Spleen (tissue), 7 donors: ENCODE measurements around the gene ZNF267.

Source experiments
- CTCF ChIP-seq, 11 experiments: fragments of 200-600 bp in 7 of 11; fragments of 450-650 bp in 4 of 11; sonication (generic) in 4 of 11; IDR thresholded peaks in 8 of 11; conservative IDR thresholded peaks in 3 of 11; 1 replicate in 7 of 11; 2 replicates in 4 of 11; pipeline versions ENCODE4 v1.4.0 to v1.8.0; 2016 to 2021; ENCODE audit warnings: antibody characterized with exemption in 11 of 11, inconsistent platforms in 4 of 11, mild to moderate bottlenecking in 1 of 11
- POLR2A ChIP-seq, 3 donors: fragments of 450-650 bp; IDR thresholded peaks; one replicate each; pipeline ENCODE4 v1.5.1; 2017; ENCODE audit warnings: antibody characterized with exemption in 3 of 3, mild to moderate bottlenecking in 1 of 3
- donor health status: DM: no; HTN: no; CAD: no; lungs with moderate emphysema.
- donor health status: DM: no; HTN: no; CAD: no.
- donor health status: DM: no; HTN: no; CAD: no.

- TF ChIP-seq CTCF (IDR thresholded peaks at IDR 0.05 in 8 of 11, conservative IDR thresholded peaks at IDR 0.05 in 3 of 11), result no peak
- TF ChIP-seq POLR2A (IDR thresholded peaks at IDR 0.05), result no peak
Measured at GRCh38 chr16:31886227-31886626, 12.6 kb downstream of the ZNF267 start.
